NCI-H2171 treated with DMSO at 0.1 percent for 48 hours (cell line): ENCODE results near the gene LTBP4.
A peak's percentile ranks its signal among the peaks of the same experiment; 100 is the strongest.

ENCODE experiments used
- DNase-seq: peaks from one replicate; lab custom pipeline; 2025; lab: John Stamatoyannopoulos, UW

Gene LTBP4

GRCh38 chr19:40662925-40663694 lies 61.9 kb downstream of the LTBP4 start:
- DNase-seq: peak; percentile 74

- DNase-seq: no peak
These were observed 62.8 kb downstream of the LTBP4 start for GRCh38 chr19:40663695-40664692.

- DNase-seq: no peak
These were observed 65.8 kb downstream of the LTBP4 start for GRCh38 chr19:40666803-40667438.

GRCh38 chr19:40667602-40668001 lies 66.4 kb downstream of the LTBP4 start:
- no peak for DNase-seq

GRCh38 chr19:40668991-40669614 lies 67.9 kb downstream of the LTBP4 start:
- DNase-seq: no peak

GRCh38 chr19:40671404-40671803 lies 70.2 kb downstream of the LTBP4 start:
- no peak for DNase-seq

GRCh38 chr19:40672038-40672437 lies 70.9 kb downstream of the LTBP4 start:
- no peak for DNase-seq

GRCh38 chr19:40672573-40673299 lies 71.6 kb downstream of the LTBP4 start:
- DNase-seq: no peak

GRCh38 chr19:40673397-40673796 lies 72.2 kb downstream of the LTBP4 start:
- no peak for DNase-seq

GRCh38 chr19:40674291-40674690 lies 73.1 kb downstream of the LTBP4 start:
- no peak for DNase-seq

- no peak for DNase-seq
These were observed 76.0 kb downstream of the LTBP4 start for GRCh38 chr19:40677156-40677555.
